ENCODE data around the gene SNX14.

The SNX14 gene

GRCh38 chr6:85581572-85581971 is 12.1 kb downstream of the SNX14 start:
- TF ChIP-seq, protein P1, sequence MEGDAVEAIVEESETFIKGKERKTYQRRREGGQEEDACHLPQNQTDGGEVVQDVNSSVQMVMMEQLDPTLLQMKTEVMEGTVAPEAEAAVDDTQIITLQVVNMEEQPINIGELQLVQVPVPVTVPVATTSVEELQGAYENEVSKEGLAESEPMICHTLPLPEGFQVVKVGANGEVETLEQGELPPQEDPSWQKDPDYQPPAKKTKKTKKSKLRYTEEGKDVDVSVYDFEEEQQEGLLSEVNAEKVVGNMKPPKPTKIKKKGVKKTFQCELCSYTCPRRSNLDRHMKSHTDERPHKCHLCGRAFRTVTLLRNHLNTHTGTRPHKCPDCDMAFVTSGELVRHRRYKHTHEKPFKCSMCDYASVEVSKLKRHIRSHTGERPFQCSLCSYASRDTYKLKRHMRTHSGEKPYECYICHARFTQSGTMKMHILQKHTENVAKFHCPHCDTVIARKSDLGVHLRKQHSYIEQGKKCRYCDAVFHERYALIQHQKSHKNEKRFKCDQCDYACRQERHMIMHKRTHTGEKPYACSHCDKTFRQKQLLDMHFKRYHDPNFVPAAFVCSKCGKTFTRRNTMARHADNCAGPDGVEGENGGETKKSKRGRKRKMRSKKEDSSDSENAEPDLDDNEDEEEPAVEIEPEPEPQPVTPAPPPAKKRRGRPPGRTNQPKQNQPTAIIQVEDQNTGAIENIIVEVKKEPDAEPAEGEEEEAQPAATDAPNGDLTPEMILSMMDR (IDR thresholded peaks at IDR 0.05; ENCODE audit: low read depth, low read length): no peak

GRCh38 chr6:85580878-85581267 is 12.8 kb downstream of the SNX14 start:
- TF ChIP-seq, protein P1 (IDR thresholded peaks at IDR 0.05; ENCODE audit: low read depth, low read length): no peak
- no peak overlapping the region for H3K4me3 ChIP-seq (ENCODE audit: low read depth, low read length)

More at GRCh38 chr6:85581572-85581971, 12.1 kb downstream of the SNX14 start:
- no peak overlapping the region for H3K4me3 ChIP-seq (ENCODE audit: low read depth, low read length)

GRCh38 chr6:85580118-85580877 is 13.4 kb downstream of the SNX14 start:
- H3K4me3 ChIP-seq (ENCODE audit: low read depth, low read length): no peak overlapping the region
- TF ChIP-seq, protein P1 (IDR thresholded peaks at IDR 0.05; ENCODE audit: low read depth, low read length): no peak

- TF ChIP-seq, protein P1 (IDR thresholded peaks at IDR 0.05; ENCODE audit: low read depth, low read length): no peak
Measured at GRCh38 chr6:85579581-85579980, 14.1 kb downstream of the SNX14 start.

DNA sequence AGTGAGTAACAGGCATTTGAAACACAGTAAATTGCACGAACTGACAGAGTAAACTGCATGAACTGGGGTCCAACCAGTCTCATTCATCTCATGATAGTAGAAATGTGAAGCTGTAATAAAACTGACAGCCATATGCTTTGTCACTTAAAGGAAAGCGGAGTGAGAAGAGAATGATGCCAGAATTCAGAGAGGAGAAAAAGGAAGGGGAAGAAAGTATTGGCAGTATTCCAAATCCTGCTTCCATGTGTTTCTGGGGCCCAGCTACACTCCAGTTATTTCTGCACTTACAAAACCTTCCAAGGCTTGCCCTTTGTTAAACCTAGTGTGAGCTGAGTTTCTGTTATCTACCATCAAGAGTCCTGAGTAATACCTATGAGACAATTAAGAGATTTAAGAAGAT is 17.2 kb downstream of the SNX14 start:
- TF ChIP-seq, protein P1 (IDR thresholded peaks at IDR 0.05; ENCODE audit: low read depth, low read length): no peak

More at GRCh38 chr6:85579581-85579980, 14.1 kb downstream of the SNX14 start:
- no peak overlapping the region for H3K4me3 ChIP-seq (ENCODE audit: low read depth, low read length)

DNA sequence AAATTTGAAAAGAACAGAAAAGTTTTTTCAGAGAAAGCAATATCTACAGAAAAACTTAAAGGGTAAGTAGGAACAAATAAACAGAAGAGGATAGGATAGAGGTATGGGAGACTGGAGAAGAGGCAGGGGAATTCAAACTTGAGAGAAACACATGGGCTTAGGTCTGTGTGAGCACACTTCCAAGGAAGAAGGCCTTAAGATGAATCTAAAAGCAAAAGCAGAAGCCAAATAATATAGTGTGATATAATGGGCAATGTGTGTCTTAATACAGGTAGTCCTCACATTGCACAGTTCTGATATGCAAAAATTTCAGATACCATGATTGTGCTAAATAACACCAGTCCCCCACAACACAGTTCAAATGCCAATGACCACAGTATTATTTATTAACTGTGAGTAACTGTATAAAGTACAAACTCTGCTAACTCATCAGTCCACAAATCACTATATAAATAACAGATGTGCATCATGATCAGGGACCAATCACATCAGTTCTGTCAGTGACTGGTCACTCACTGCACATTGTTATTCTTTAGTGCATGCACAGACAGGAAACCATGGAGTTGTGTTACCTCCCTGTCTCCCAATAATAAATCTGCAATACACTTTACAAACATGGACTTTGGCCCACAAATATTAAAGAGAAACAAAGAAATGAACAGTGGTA is 18.6 kb downstream of the SNX14 start:
- no peak overlapping the region for H3K4me3 ChIP-seq (ENCODE audit: low read depth, low read length)
- TF ChIP-seq, protein P1 (IDR thresholded peaks at IDR 0.05; ENCODE audit: low read depth, low read length): no peak

More for the DNA sequence above, 17.2 kb downstream of the SNX14 start:
- no peak overlapping the region for H3K4me3 ChIP-seq (ENCODE audit: low read depth, low read length)

GRCh38 chr6:85569323-85569722 is 24.3 kb downstream of the SNX14 start:
- H3K4me3 ChIP-seq (ENCODE audit: low read depth, low read length): no peak overlapping the region
- TF ChIP-seq, protein P1 (IDR thresholded peaks at IDR 0.05; ENCODE audit: low read depth, low read length): no peak
